WI38 (cell line): ENCODE measurements around the gene ADAMTSL1.

ENCODE experiments used
- H3K4me3 ChIP-seq: 2 replicates; pipeline ENCODE4 v1.5.1; 2011; ENCODE audit warnings: low read depth, mild to moderate bottlenecking, control low read depth, low read length
- CTCF ChIP-seq: IDR thresholded peaks from 2 replicates; pipeline ENCODE4 v1.5.1; 2012; ENCODE audit warnings: low read depth, mild to moderate bottlenecking, control low read depth, low read length

The ADAMTSL1 gene

GRCh38 chr9:18499980-18500379 lies 26.0 kb downstream of the ADAMTSL1 start:
- no peak overlapping the region for H3K4me3 ChIP-seq
- no peak for TF ChIP-seq CTCF

GRCh38 chr9:18500451-18500850 lies 26.5 kb downstream of the ADAMTSL1 start:
- no peak overlapping the region for H3K4me3 ChIP-seq
- TF ChIP-seq CTCF = no peak

GRCh38 chr9:18501949-18502348 lies 28.0 kb downstream of the ADAMTSL1 start:
- no peak for TF ChIP-seq CTCF
- H3K4me3 ChIP-seq = no peak overlapping the region

GRCh38 chr9:18502546-18502945 lies 28.6 kb downstream of the ADAMTSL1 start:
- no peak for TF ChIP-seq CTCF
- no peak overlapping the region for H3K4me3 ChIP-seq

GRCh38 chr9:18504707-18505106 lies 30.8 kb downstream of the ADAMTSL1 start:
- no peak overlapping the region for H3K4me3 ChIP-seq
- TF ChIP-seq CTCF = no peak

- TF ChIP-seq CTCF = no peak
- no peak overlapping the region for H3K4me3 ChIP-seq
Observed at GRCh38 chr9:18507151-18507550, 33.2 kb downstream of the ADAMTSL1 start.

- no peak for TF ChIP-seq CTCF
- no peak overlapping the region for H3K4me3 ChIP-seq
Observed at GRCh38 chr9:18516514-18516913, 42.6 kb downstream of the ADAMTSL1 start.
